ENCODE data around the gene ERGIC1. TPM values are rescaled to one million over a fixed set of nuclear protein-coding genes. Genes with fewer than 3 reads are reported as not detected.

Gene ERGIC1
- total and polyA plus RNA-seq, 2 of the 13 experiments (the other 11 are each of a cell fraction or from before 2014, with no cell fraction given), result 78.5 to 184 TPM

DNA sequence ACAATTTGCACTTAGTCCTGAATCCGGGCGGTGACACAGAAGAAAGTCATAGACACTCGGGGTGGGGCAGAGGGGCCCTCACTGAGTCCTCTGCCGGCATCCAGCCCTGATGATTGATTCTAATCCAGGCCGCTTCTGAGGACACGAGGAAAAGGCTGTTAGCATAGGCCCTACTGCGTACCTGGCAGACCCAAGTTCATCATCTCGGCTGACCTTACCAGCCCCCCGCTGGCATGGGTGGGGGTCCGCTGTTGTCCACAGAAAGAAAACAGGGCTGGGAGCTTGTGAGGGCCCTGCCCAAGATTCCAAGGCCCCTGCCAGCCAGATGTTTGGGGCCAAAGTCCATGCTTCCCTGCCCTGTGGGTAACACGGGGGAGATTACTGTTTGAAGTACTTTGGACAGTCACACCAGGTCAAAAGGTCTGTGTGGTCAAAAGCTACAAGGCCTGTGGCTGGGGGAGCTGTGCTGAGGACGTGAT is 24.5 kb downstream of the ERGIC1 start (continued):
- TF ChIP-seq FOSL2 (CRISPR knock-in tag; IDR thresholded peaks at IDR 0.05) (peak; percentile 85), POLR2AphosphoS2 (IDR thresholded peaks at IDR 0.05; ENCODE audit: low read depth, low read length) (no peak), FOXK2 (IDR thresholded peaks at IDR 0.05) (peak; percentile 55; the same call in 1 of the 2 replicates), JUN (CRISPR knock-in tag; IDR thresholded peaks at IDR 0.05) (0 out of 2 replicates have a peak, but pooled peaks have one; percentile 26), GABPA (IDR thresholded peaks at IDR 0.05; ENCODE audit: low read depth, low read length) (no peak), GABPA (CRISPR knock-in tag; IDR thresholded peaks at IDR 0.05; ENCODE audit: low read depth) (no peak), SATB2 (CRISPR knock-in tag; IDR thresholded peaks at IDR 0.05) (no peak), ZNF143 (CRISPR knock-in tag; IDR thresholded peaks at IDR 0.05) (no peak; the same call in 1 of the 2 replicates), ZNF572 (CRISPR knock-in tag; IDR thresholded peaks at IDR 0.05) (no peak), HDAC2 (CRISPR knock-in tag; IDR thresholded peaks at IDR 0.05) (peak; percentile 94), ZNF530 (CRISPR knock-in tag; IDR thresholded peaks at IDR 0.05; ENCODE audit: low read depth) (no peak), TCF7 (IDR thresholded peaks at IDR 0.05; ENCODE audit: low read depth) (peak; percentile 91), ATAD3A (CRISPR knock-in tag; IDR thresholded peaks at IDR 0.05) (no peak), ZFP62 (CRISPR knock-in tag; IDR thresholded peaks at IDR 0.05) (no peak), CBFB (CRISPR knock-in tag; IDR thresholded peaks at IDR 0.05) (peak; percentile 65; the same call in 1 of the 2 replicates), PHB2 (IDR thresholded peaks at IDR 0.05; ENCODE audit: partially characterized antibody) (no peak)
- TF ChIP-seq, protein P1, sequence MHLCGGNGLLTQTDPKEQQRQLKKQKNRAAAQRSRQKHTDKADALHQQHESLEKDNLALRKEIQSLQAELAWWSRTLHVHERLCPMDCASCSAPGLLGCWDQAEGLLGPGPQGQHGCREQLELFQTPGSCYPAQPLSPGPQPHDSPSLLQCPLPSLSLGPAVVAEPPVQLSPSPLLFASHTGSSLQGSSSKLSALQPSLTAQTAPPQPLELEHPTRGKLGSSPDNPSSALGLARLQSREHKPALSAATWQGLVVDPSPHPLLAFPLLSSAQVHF (CRISPR knock-in tag; IDR thresholded peaks at IDR 0.05), result no peak
- TF ChIP-seq, protein P2, sequence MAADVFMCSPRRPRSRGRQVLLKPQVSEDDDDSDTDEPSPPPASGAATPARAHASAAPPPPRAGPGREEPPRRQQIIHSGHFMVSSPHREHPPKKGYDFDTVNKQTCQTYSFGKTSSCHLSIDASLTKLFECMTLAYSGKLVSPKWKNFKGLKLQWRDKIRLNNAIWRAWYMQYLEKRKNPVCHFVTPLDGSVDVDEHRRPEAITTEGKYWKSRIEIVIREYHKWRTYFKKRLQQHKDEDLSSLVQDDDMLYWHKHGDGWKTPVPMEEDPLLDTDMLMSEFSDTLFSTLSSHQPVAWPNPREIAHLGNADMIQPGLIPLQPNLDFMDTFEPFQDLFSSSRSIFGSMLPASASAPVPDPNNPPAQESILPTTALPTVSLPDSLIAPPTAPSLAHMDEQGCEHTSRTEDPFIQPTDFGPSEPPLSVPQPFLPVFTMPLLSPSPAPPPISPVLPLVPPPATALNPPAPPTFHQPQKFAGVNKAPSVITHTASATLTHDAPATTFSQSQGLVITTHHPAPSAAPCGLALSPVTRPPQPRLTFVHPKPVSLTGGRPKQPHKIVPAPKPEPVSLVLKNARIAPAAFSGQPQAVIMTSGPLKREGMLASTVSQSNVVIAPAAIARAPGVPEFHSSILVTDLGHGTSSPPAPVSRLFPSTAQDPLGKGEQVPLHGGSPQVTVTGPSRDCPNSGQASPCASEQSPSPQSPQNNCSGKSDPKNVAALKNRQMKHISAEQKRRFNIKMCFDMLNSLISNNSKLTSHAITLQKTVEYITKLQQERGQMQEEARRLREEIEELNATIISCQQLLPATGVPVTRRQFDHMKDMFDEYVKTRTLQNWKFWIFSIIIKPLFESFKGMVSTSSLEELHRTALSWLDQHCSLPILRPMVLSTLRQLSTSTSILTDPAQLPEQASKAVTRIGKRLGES (CRISPR knock-in tag; IDR thresholded peaks at IDR 0.05; ENCODE audit: borderline replicate concordance), result peak; percentile 71; the same call in 1 of the 2 replicates
- TF ChIP-seq, protein P3, sequence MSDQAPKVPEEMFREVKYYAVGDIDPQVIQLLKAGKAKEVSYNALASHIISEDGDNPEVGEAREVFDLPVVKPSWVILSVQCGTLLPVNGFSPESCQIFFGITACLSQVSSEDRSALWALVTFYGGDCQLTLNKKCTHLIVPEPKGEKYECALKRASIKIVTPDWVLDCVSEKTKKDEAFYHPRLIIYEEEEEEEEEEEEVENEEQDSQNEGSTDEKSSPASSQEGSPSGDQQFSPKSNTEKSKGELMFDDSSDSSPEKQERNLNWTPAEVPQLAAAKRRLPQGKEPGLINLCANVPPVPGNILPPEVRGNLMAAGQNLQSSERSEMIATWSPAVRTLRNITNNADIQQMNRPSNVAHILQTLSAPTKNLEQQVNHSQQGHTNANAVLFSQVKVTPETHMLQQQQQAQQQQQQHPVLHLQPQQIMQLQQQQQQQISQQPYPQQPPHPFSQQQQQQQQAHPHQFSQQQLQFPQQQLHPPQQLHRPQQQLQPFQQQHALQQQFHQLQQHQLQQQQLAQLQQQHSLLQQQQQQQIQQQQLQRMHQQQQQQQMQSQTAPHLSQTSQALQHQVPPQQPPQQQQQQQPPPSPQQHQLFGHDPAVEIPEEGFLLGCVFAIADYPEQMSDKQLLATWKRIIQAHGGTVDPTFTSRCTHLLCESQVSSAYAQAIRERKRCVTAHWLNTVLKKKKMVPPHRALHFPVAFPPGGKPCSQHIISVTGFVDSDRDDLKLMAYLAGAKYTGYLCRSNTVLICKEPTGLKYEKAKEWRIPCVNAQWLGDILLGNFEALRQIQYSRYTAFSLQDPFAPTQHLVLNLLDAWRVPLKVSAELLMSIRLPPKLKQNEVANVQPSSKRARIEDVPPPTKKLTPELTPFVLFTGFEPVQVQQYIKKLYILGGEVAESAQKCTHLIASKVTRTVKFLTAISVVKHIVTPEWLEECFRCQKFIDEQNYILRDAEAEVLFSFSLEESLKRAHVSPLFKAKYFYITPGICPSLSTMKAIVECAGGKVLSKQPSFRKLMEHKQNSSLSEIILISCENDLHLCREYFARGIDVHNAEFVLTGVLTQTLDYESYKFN (CRISPR knock-in tag; conservative IDR thresholded peaks at IDR 0.05), result peak; percentile 90
- TF ChIP-seq, protein P4, sequence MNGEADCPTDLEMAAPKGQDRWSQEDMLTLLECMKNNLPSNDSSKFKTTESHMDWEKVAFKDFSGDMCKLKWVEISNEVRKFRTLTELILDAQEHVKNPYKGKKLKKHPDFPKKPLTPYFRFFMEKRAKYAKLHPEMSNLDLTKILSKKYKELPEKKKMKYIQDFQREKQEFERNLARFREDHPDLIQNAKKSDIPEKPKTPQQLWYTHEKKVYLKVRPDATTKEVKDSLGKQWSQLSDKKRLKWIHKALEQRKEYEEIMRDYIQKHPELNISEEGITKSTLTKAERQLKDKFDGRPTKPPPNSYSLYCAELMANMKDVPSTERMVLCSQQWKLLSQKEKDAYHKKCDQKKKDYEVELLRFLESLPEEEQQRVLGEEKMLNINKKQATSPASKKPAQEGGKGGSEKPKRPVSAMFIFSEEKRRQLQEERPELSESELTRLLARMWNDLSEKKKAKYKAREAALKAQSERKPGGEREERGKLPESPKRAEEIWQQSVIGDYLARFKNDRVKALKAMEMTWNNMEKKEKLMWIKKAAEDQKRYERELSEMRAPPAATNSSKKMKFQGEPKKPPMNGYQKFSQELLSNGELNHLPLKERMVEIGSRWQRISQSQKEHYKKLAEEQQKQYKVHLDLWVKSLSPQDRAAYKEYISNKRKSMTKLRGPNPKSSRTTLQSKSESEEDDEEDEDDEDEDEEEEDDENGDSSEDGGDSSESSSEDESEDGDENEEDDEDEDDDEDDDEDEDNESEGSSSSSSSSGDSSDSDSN (CRISPR knock-in tag; IDR thresholded peaks at IDR 0.05), result no peak
- TF ChIP-seq, protein P5, sequence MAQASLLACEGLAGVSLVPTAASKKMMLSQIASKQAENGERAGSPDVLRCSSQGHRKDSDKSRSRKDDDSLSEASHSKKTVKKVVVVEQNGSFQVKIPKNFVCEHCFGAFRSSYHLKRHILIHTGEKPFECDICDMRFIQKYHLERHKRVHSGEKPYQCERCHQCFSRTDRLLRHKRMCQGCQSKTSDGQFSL (CRISPR knock-in tag; IDR thresholded peaks at IDR 0.05), result no peak
